HG03432 (cell line): ENCODE measurements around the gene PLEKHA7.
"Not testable (repeated sequence)": the region's sequence is repeated elsewhere in the genome, so short reads cannot be mapped to it uniquely, and the experiment has no call there.

Experiments
- ATAC-seq: cut with Tn5 transposase; IDR thresholded peaks from one replicate; pipeline ENCODE4 v1.9.1; 2021; ENCODE audit warnings: mild to moderate bottlenecking, moderate library complexity; ENCODE audit not compliant: unreplicated experiment

PLEKHA7 gene

GRCh38 chr11:17008099-17008498 lies 6.1 kb downstream of the PLEKHA7 start:
- ATAC-seq: no peak

GRCh38 chr11:17005646-17006045 lies 8.6 kb downstream of the PLEKHA7 start:
- no peak for ATAC-seq

GRCh38 chr11:17004486-17005148 lies 9.6 kb downstream of the PLEKHA7 start:
- ATAC-seq: no peak

GRCh38 chr11:17003426-17003825 lies 10.8 kb downstream of the PLEKHA7 start:
- ATAC-seq: no peak

GRCh38 chr11:17002543-17002942 lies 11.7 kb downstream of the PLEKHA7 start:
- no peak for ATAC-seq

- ATAC-seq: no peak
Measured at GRCh38 chr11:17001806-17002205, 12.4 kb downstream of the PLEKHA7 start.

GRCh38 chr11:17000987-17001386 lies 13.2 kb downstream of the PLEKHA7 start:
- ATAC-seq: no peak

- ATAC-seq: not testable (repeated sequence)
Measured at GRCh38 chr11:17000253-17000652, 14.0 kb downstream of the PLEKHA7 start.

GRCh38 chr11:16999116-16999515 lies 15.1 kb downstream of the PLEKHA7 start:
- no peak for ATAC-seq

- ATAC-seq: no peak
Measured at GRCh38 chr11:16997624-16998023, 16.6 kb downstream of the PLEKHA7 start.

GRCh38 chr11:16993495-16993894 lies 20.7 kb downstream of the PLEKHA7 start:
- ATAC-seq: peak; percentile 35

- ATAC-seq: no peak
Measured at GRCh38 chr11:16992846-16993245, 21.4 kb downstream of the PLEKHA7 start.

- ATAC-seq: no peak
Measured at GRCh38 chr11:16989554-16989953, 24.7 kb downstream of the PLEKHA7 start.

- ATAC-seq: no peak
Measured at GRCh38 chr11:16987205-16987568, 27.0 kb downstream of the PLEKHA7 start.

GRCh38 chr11:16986434-16987204 lies 27.6 kb downstream of the PLEKHA7 start:
- ATAC-seq: peak; percentile 98

GRCh38 chr11:16985297-16985696 lies 28.9 kb downstream of the PLEKHA7 start:
- no peak for ATAC-seq

- no peak for ATAC-seq
Measured at GRCh38 chr11:16984229-16984628, 30.0 kb downstream of the PLEKHA7 start.

- ATAC-seq: no peak
Measured at GRCh38 chr11:16982809-16983208, 31.4 kb downstream of the PLEKHA7 start.

GRCh38 chr11:16982256-16982671 lies 31.9 kb downstream of the PLEKHA7 start:
- no peak for ATAC-seq

GRCh38 chr11:16981651-16982194 lies 32.5 kb downstream of the PLEKHA7 start:
- no peak for ATAC-seq

GRCh38 chr11:16979703-16980622 lies 34.3 kb downstream of the PLEKHA7 start:
- ATAC-seq: no peak
